ENCODE results near the gene POU2AF2. TPM values are rescaled to one million over a fixed set of nuclear protein-coding genes. Genes with fewer than 3 reads are reported as not detected.

Gene POU2AF2
- total RNA-seq, 4 donors from 2014 or later = 0.66 TPM; not detected in 3

DNA sequence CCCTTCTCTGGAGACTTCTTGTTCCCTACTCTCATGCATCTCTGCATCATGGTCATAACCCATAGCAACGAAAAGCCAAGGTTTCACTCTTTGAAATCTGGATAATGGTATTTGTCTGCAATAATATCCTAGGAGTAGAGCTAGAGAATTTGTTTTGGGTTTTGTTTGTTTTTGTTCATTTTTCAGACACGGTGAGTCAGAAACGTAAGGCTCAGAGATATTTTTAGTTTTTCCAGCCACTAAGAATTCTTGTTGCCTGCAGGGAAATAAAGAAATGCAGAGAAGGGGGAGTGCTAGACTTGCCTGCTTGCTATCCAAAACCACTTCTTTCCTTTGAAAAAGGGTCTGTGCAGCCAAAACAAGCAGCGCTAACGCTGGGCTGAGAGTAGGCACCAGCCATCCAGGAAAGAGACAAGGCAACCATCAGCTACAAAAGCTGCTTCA lies 78.8 kb downstream of the POU2AF2 start:
- no peak for DNase-seq (ENCODE audit: extremely low spot score)
- intact Hi-C loops (cut with DNase I) = no loop called here
- Histone ChIP-seq H3K36me3 (no peaks in the 10 kb centered on the region), H3K4me3 (no peak overlapping the region), H3K9me3 (no peaks in the 10 kb centered on the region), H3K4me1 (peaks cover 0 to 40% (median 28%) of the 10 kb centered on the region in 4 donors), H3K27me3 (no peaks in the 10 kb centered on the region), H3K27ac (replicated peaks in 1 of 4) (peak overlapping the region; percentile 13 to 64 (median 63))
- WGBS = 31% methylated on average over 5 of the region's 5 CpGs
- no peak for TF ChIP-seq EP300 (IDR thresholded peaks at IDR 0.05)
- no peak for TF ChIP-seq POLR2A (IDR thresholded peaks at IDR 0.05; ENCODE audit: low read depth)
- no peak for TF ChIP-seq POLR2AphosphoS5 (IDR thresholded peaks at IDR 0.05)
- TF ChIP-seq, protein P1, sequence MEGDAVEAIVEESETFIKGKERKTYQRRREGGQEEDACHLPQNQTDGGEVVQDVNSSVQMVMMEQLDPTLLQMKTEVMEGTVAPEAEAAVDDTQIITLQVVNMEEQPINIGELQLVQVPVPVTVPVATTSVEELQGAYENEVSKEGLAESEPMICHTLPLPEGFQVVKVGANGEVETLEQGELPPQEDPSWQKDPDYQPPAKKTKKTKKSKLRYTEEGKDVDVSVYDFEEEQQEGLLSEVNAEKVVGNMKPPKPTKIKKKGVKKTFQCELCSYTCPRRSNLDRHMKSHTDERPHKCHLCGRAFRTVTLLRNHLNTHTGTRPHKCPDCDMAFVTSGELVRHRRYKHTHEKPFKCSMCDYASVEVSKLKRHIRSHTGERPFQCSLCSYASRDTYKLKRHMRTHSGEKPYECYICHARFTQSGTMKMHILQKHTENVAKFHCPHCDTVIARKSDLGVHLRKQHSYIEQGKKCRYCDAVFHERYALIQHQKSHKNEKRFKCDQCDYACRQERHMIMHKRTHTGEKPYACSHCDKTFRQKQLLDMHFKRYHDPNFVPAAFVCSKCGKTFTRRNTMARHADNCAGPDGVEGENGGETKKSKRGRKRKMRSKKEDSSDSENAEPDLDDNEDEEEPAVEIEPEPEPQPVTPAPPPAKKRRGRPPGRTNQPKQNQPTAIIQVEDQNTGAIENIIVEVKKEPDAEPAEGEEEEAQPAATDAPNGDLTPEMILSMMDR (IDR thresholded peaks at IDR 0.05) = no peak

DNA sequence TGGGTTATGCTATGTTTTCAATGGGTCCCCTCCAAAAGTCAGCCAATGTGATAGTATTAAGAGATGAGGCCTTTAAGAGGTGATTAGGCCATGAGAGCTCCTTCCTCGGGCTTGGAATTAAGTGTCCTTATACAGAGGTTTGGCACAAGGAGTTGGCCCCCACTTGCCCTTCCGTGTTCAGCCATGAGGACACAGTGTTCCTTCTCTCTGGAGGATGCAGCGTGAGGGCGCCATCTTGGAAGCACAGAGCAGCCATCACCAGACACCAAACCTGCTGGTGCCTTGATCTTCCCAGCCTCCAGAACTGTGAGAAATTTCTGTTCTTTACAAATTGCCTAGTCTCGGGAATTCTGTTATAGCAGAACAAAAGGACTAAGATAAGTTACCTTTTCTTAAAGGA lies 79.7 kb downstream of the POU2AF2 start:
- H3K27me3 ChIP-seq = no peaks in the 10 kb centered on the region
- DNase-seq (ENCODE audit: extremely low spot score) = no peak
- H3K4me1 ChIP-seq = peaks cover 4 to 47% (median 38%) of the 10 kb centered on the region in 4 donors
- no peak overlapping the region for H3K4me3 ChIP-seq
- no peak for TF ChIP-seq POLR2A (IDR thresholded peaks at IDR 0.05; ENCODE audit: low read depth)
- peak in 1 of 2 donors; percentile 12 for TF ChIP-seq POLR2AphosphoS5 (IDR thresholded peaks at IDR 0.05)
- TF ChIP-seq EP300 (IDR thresholded peaks at IDR 0.05) = no peak
- TF ChIP-seq, protein P1 (IDR thresholded peaks at IDR 0.05) = no peak
- intact Hi-C loops (cut with DNase I) = no loop called here
- no peaks in the 10 kb centered on the region for H3K9me3 ChIP-seq
- WGBS = 65% methylated on average over 3 of the region's 5 CpGs
- peak overlapping the region; percentile 13 to 64 (median 63) for H3K27ac ChIP-seq (replicated peaks in 1 of 4)
- H3K36me3 ChIP-seq = no peaks in the 10 kb centered on the region

DNA sequence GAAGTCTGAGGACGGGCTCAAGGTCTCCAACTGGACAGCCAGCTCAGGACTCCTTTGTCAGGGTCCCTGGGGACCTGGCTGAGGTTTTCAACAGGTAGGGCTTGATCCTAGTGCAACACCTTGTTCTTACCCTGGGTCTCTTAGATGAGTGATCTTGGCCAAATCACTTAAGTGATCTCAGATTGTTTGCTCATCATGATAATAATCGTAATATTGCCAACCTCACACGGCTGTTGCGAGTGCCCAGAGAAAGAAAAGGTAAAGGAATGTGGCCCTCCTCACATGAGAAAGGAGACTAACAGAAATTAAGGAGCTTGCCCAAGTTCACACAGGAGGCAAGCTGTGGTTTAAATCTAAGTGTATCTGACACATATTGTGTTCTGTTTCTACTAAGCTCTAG lies 81.3 kb downstream of the POU2AF2 start:
- DNase-seq (ENCODE audit: extremely low spot score) = no peak
- Histone ChIP-seq H3K4me1 (peaks cover 10 to 53% (median 44%) of the 10 kb centered on the region in 4 donors), H3K27ac (replicated peaks in 1 of 4) (no peak overlapping the region), H3K4me3 (no peak overlapping the region), H3K9me3 (no peaks in the 10 kb centered on the region), H3K36me3 (no peaks in the 10 kb centered on the region), H3K27me3 (no peaks in the 10 kb centered on the region)
- TF ChIP-seq POLR2A (IDR thresholded peaks at IDR 0.05; ENCODE audit: low read depth) = no peak
- TF ChIP-seq EP300 (IDR thresholded peaks at IDR 0.05) = no peak
- TF ChIP-seq, protein P1 (IDR thresholded peaks at IDR 0.05) = no peak
- no peak for TF ChIP-seq POLR2AphosphoS5 (IDR thresholded peaks at IDR 0.05)
- 87% methylated on average over 4 of the region's 4 CpGs for WGBS
- intact Hi-C loops (cut with DNase I) = no loop called here

DNA sequence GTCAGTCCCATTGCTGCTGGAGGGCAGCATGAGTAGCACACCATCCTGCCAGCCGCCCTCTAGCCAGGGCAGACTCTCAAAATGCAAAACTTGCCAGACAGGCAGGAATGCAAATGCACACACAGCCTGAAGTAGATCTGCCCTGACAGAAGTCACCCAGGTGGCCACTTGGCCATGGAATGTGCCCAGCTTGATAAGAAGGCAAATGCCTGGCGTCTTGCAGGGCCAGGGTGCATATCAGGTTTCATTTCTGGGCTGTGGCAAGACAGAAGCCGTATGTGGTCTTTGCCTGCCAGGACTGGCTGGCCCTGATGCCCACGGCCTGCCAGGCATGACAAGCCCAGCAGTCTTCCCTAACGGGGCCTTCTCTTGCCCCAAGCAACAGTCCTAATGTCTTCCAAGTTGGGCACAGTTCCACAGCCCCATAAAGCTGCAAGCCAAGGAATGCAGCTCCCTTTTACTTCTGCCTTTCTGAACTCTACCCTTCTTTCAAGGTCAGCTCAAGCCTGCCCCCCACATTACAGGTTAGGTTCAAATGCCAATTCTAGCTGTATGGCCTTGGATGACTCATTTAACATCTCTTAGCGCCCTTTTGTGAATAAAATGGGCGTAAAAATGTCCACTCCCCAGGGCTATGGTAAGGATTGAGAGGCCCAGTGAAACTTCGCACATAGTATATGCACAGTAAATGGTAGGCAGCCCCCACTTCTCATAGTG lies 82.5 kb downstream of the POU2AF2 start:
- WGBS = 87% methylated on average over 8 of the region's 8 CpGs
- Histone ChIP-seq H3K4me3 (no peak overlapping the region), H3K4me1 (peaks cover 19 to 64% (median 52%) of the 10 kb centered on the region in 4 donors), H3K27ac (replicated peaks in 1 of 4) (peak overlapping the region in 1 of 4 donors; percentile 4), H3K9me3 (no peaks in the 10 kb centered on the region), H3K27me3 (no peaks in the 10 kb centered on the region), H3K36me3 (no peaks in the 10 kb centered on the region)
- TF ChIP-seq, protein P1 (IDR thresholded peaks at IDR 0.05) = no peak
- TF ChIP-seq POLR2A (IDR thresholded peaks at IDR 0.05; ENCODE audit: low read depth) (no peak), POLR2AphosphoS5 (IDR thresholded peaks at IDR 0.05) (no peak), EP300 (IDR thresholded peaks at IDR 0.05) (no peak)
- DNase-seq (ENCODE audit: extremely low spot score) = no peak
- intact Hi-C loops (cut with DNase I) = no loop called here

All from esophagus muscularis mucosa (tissue), 4 donors.